ENCODE results near the gene FOXC1.

FOXC1 gene

DNA sequence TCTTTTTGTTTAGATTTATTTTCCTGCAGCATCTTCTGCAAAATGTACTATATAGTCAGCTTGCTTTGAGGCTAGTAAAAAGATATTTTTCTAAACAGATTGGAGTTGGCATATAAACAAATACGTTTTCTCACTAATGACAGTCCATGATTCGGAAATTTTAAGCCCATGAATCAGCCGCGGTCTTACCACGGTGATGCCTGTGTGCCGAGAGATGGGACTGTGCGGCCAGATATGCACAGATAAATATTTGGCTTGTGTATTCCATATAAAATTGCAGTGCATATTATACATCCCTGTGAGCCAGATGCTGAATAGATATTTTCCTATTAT lies 3.2 kb downstream of the FOXC1 start:
- DNase-seq = no peak

DNA sequence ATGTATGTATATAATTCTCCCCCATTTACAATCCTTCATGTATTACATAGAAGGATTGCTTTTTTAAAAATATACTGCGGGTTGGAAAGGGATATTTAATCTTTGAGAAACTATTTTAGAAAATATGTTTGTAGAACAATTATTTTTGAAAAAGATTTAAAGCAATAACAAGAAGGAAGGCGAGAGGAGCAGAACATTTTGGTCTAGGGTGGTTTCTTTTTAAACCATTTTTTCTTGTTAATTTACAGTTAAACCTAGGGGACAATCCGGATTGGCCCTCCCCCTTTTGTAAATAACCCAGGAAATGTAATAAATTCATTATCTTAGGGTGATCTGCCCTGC lies 3.6 kb downstream of the FOXC1 start:
- no peak for DNase-seq

DNA sequence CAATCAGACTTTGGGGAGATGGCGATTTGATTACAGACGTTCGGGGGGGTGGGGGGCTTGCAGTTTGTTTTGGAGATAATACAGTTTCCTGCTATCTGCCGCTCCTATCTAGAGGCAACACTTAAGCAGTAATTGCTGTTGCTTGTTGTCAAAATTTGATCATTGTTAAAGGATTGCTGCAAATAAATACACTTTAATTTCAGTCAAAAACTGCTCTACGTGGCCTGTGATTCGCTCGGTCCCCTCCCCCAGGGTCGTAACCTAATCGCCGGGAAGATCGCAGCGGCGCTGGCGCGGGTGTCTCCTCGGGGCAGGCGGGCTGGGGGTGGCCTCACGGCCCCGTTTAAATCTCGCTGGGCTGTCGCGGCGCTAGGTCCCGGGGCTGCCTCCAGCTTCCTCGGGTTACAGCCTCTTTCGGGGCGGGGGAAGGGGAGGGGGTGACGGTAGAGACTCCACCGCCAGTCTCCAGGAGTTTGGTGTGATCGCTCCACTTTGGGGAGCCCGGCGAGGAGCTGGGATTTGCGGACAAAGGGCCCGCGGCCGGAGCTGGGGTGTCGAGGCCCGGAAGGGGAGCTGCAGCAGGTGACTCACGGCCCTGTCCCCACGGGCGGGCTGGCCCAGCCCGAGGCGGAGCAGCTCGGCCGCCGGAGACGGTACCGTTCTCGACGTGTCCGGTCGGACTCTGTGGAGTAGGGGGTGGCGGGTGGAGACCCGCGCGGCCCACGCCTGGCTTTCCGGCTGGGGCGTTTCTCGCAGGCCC lies 4.2 kb downstream of the FOXC1 start:
- no peak for DNase-seq

DNA sequence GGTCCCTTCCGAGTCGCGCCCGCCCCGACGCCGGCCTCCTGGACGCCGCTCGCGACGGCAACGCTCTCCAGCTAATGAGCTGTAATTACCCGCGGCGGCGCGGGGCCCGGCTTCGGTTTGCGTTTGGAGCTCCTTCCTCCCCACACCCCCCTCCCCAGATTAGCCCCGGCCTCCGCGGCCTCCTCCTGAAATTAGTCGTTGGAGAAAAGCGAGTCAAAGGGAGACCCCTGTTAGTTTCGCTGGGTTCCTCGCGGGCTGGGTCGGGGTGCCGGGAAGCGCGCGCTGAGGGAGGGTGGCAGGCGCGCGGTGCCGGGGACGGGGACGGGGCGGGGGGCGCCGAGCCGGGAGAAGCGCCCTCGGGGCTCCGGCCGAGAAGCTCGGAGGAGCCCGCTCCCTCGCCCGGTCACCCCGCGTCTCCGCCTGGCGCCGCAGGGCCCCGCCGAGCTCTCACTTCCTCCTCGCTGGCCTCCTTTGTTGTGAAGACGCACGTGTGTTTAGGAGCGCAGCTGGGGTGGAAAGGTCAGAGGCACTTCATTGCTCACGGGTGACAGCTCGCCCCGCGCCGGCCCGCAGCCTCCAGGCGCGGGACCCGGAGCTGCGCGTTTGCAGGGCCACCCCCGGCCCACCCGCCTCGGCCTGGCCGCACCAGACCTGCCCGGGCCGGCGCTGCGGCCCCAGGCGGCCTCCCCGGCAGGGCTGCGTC lies 4.9 kb downstream of the FOXC1 start:
- peak; percentile 47 for DNase-seq

DNA sequence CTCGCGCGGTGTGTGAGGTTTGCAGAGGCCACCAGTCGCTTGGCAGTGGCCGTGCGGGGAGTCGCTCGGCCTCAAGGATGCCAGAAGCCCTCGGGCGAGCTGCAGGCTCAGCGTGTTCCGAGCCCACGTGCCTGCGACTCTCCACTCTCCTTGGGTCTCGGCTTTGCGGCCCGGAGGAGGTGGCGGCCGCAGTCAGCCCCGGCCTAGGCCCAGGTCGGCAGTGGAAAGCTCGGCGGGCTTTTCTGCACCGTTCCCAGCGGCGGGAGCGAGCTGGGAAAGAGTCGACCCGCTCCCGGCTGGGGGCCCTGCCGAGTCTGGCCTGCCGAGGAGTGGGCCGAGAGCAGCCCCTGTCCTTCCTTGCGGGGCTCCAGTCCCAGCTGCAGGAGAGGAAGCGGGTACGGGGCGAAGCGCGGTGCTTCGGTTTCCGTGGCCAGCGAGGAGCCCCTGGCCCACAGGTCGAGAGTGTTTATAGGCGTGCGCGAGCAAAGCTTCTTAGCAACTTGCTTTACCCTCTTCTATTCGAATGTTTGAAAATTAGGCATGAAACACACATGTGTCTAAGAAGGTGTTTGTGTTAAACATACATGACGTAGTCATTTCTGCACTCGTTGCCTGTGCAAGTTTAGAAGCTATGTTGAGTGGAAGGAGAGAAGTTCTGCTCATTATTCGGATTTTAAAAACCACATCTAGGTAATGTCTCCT lies 5.6 kb downstream of the FOXC1 start:
- no peak for DNase-seq

DNA sequence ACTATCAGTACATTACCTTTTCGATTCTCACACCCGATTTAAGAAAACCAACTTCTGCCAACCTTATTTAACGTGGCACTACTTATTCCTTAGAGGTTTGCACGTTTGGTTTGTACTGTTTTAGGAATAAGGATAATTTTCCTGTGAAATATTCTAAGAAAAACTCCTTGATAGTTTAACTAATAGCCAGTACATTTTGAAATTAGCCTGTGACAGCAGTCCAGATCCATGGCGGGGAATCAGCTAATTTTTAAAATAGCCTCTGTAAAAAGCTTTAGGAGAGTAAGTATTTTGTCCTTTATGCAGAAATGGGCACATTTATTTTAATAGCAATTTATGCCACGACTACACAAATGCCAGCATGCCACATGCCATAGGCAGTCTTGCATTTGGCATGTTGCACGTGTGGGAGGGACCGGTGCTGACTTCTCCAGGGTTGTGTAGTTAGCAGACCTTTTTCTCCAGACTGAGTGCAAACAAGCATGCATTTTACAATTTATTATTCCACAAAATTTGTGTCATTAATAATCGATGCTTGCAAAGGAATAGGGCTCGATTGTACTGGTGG lies 6.2 kb downstream of the FOXC1 start:
- DNase-seq = no peak

DNA sequence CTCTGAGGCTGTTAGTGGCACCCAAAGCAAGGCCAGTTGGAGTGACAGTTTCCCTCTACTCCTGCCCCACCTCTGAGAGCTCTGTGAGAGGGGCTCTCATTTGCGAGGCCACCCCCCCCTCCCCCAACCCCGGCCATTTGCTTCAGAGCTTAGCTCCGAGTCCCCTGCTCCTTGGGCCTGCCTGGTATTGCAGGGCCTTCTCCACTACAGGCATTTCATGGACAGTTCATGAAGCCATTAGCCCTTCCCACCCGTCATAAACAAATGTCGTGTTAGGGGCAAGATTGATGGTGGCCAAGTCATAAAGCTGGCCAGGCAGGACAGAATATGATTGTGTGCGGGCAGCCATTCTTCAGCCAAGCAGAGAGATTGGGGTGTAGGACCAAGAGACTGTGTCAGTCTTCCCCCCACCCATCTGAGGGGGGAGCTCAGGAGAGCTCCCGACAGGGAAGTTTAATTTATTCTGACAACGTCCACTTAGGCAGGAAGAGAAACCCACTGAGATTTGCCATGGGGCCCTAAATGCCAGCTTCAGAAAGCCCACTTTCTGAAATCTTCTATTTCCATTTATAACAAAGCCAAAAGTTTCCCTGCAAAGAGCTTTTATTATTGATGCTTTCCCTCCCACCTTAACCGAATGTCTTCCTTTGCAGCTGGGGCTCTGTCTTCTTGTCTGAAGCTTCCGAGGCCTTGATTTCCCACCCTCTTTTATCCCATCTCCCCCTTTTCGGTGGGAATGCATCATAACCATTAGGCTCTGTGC lies 7.2 kb downstream of the FOXC1 start:
- no peak for DNase-seq

DNA sequence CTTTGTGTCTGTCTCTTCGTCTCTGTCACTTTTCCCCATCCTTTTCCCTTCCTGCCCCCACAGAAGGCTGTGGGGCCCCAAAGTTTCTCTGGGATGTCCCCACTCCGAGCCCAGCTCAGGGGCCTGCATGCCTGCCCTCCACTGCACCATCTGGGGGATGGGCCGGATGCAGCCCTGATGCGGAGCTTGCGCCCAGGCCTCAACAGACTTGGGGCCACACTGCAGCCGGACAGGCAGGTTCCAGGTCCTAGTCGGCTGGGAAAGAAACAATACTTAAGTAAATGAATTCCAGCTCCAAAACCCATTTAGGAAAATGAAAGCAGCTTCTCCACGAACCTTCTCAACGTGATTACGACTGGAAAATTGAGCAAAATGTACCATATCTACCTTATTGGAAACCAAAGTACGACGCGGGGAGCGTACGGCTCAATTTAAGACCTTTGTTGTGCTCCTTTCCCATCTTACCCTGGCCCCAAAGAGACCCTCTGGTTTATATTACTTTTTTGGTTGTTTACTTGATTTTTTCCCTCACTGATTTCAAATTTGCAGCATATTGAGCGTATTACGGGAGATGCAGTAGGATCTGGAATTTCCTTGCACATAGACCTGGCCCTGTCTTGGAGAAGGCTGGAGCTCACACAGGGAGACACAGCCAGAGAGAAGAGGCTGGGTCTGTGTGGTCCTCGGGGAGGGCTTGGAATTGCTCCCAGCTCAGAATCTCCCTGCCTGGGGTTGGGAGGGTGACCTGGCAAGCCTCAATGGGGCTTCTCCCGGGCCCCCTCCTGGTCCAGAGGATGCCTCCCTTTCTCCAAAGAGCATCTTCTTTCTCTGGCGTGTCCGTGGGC lies 8.0 kb downstream of the FOXC1 start:
- DNase-seq = no peak

DNA sequence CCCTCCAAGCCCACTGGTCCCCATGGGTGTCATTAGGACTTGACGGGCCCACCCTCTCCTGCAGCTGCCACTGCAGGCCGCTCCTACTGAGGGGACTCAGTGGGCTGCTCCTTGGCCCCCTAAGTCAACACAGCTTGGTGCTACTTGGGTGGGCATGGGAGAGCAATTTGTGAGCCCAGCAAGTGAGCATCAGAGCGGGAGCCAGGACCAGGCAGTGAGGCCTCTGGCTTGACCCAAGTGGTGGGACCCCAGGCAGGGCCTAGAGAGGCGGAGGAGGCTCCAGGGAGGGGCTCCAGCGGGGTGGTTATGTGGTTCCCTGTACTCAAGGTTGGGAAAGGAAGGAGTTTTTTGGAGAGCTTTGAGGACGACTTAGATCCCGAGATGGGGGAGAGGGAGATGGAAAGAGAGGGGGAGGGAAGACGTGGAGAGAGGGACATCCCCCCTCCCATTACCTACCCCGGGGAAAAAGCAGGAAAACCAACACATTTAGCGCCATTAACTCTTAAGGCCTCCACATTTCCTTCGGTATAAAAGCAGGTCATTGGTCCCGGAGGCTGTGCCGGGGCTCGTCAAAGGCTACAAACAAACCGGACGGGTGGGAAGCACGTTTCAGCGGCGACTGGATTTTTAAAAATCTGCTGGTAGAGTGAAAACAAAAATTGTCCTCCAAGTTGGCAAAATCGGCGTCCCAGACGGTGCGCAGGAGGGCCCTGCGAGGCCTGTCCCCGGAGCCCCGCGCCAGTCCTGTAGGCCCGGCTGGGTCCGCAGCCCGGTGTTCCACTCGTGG lies 8.8 kb downstream of the FOXC1 start:
- DNase-seq = no peak

DNA sequence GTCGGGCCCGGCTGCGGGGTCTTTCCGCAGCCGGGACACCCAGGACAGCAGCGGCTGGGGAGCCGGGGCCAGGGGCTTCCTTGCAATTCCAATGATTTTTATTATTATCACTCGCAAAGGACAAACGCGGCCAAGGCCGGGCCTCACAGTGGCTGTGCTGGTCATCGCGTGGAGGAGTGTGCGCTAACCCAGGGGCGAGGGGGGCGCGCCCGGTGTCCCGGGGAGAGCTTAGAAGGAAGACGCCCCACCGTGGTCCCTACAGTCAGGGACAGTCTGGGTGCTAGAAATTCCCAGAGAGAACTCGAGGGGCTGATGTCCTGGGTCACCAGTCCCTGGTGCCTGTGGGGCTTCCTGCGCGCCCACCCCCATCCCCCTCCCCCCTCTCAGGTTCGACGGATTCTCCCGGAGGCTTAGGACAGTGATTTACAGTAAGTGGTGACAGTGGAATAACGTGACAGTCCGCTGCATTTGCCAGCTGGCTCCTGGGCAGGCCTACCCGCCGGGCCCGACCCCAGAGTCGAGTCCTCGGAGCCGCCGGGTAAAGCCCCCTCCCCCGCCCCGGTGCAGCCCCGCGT lies 9.5 kb downstream of the FOXC1 start:
- DNase-seq = no peak

DNA sequence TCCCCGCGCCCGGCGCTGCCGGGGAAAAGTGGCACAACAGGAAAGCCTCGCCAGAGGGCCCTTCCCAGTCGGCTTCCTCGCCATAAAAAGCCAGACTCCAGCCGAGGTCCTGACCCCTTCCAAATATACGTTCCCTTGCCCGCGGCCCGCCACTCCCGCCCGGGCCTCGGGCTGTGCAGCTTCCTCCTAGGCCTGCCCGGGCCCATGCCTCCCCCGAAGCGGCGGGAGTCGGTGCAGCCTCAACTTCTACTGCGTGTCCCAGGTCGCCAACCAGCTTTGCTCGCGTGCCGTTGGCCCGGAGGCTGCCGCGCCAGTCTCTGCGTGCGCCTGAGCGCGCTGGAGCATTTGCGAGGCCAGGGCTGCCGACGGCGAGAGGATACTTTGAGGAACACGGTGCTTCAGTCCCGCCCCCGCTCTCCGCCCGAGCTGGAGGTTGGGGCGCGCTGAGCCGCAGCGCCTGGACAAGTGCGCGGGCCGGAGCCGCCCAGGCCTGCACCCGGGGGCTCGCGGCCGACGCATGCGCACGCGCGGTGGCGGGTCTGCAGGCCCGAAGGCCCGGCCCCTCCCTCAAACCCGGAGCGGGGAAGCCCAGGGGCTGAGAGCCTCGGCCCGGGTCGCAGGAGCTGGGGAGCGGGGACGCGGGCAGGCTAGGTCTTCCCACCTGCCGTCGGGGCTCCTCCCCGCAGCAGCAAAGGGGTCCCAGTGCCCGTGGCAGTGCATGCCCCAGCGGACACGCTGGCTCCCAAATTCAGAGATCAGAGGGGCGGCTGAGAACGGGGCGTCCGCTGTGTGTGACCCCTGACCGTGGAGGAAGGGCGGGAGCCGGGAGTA lies 10.2 kb downstream of the FOXC1 start:
- peak; percentile 23 for DNase-seq

DNA sequence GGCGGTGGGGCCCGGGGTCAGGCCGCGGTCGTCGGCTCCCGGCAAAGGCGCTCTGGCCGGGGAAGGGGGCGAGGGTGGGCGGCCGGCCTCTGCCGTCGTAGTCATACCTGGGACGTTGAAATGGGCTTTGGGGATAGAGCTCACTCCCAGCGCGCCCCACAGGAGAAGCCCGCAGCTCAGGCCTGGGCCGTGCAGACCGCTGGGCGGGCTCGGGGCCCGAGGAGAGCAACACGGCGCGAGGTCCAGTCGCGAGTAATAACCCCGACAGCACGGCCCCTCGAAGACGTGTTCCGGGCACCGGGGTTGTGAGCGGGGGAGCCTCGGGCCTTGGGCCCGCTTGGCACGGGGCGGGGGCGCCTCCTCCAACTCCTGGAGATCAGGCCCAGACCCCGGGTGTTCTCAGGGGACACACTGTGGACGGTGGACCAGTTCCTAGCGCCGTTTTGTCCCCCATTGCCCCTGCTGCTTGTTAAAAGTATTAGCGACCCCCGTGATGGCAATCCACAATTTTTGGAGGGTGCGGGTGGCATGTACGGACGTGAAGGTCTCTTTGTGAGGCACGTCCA lies 10.9 kb downstream of the FOXC1 start:
- no peak for DNase-seq

DNA sequence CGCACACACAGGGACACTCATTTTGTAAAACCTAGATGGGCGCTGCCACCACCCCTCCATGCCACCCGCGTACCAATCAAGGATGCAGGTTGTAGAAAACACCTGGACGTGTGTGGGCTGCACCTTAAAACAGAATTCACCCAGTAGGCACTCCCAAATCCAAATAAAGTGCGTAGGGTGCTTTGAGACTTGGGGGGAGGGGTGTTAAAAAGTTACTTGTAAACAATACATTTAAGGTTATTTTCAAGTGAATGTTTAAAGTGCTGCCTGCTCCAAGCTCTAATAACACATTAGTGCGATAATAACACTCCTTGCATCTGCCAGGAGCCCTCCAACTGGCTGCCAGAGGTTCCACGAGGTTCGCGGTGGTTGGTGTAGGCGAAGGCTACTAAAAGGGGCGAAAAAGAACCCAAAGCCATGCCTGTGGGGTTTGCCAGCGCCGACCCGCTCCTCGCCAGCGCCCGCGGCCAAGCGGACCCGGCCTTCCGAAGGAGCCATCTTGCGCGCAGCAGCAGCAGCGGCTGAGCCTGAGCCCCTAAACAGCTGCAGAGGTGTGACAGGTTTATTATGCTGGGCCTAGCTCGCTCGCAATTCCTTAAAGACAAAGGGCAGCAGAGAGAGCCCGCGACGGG lies 11.5 kb downstream of the FOXC1 start:
- no peak for DNase-seq

DNA sequence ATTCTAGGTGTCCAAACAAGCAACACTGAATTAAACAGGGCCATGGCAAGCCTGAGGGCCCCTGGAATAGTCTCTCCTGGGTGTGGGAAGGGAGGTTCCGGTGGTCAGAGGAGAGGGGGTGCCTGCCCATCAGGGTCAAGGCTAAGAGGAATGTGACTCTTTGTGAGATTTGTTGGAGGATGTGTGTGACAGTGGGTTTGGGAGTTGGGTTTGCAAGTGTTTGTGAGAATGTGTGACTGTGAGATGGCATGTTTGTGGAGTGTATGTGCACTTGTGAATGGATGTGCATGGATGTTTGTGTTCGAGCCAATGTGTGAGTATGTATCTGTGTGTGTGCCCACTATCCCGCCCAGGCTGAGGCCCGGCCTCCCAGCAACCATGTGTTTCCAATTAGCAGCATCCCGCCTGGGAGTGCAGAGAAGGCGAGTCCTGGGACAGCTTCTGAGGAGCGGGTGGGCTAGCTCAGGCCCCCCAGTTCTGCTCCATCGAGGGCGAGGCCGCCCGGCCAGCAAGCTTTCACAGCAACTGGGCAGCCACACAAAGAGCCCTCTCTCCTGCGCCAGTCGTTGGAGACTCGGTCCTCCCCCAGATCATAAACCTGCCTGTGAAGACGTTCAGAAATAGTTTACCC lies 12.6 kb downstream of the FOXC1 start:
- DNase-seq = no peak

DNA sequence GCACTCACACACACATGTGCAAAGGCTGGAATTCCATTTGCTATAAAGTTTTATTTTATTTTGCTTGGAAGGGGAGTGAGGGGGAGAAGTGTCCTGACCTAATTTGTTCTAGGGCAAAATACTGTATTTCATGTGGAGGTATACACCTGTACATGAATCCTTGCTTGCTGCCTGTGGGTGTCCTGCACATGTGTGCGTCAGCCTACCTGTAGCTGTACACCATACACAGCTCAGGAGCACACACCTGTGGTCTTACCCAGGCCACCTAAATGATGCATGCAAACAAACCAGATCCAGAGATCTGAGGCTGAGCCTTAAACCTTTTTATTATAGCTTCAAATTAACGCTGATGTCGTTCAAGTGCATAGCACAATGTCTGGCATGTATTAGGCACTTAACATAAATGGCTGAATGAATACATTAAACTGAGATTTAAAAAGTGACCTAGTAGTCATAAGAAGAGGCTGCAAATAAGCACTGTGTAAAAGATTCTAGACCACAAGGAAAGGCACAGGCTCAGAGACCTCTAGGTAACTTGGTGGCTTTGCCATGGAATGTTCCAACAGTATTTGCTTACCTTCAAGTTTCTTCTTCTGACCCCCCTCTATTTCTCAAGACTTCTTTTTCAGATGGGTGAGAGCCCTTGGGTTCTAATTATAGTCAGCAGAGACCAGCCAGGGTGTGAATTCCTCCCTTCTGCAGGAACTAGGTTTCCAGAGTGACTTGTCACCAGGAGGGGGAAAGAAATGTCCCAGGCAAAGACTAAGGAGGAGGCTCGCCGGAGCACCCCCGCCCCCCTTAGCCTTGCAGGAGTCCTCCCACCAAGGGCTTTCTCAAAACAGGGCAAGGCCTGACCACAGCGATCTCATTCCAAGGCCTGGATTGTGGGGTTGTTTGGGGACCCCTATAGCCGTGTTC lies 13.4 kb downstream of the FOXC1 start:
- DNase-seq = no peak

DNA sequence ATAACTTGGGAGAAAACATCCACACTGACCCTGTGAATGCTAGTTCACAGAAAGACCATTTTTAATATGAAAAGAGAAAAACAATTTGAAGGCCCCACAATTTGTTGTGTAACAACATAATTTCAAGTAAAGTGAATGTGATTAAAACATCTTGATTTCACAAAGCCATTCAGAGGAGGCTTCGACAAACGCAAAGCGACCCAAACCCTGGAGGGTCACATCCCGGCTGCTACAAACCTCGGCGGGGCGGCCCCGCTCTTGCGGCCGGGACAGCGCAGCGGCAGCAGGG lies 14.0 kb downstream of the FOXC1 start:
- no peak for DNase-seq

DNA sequence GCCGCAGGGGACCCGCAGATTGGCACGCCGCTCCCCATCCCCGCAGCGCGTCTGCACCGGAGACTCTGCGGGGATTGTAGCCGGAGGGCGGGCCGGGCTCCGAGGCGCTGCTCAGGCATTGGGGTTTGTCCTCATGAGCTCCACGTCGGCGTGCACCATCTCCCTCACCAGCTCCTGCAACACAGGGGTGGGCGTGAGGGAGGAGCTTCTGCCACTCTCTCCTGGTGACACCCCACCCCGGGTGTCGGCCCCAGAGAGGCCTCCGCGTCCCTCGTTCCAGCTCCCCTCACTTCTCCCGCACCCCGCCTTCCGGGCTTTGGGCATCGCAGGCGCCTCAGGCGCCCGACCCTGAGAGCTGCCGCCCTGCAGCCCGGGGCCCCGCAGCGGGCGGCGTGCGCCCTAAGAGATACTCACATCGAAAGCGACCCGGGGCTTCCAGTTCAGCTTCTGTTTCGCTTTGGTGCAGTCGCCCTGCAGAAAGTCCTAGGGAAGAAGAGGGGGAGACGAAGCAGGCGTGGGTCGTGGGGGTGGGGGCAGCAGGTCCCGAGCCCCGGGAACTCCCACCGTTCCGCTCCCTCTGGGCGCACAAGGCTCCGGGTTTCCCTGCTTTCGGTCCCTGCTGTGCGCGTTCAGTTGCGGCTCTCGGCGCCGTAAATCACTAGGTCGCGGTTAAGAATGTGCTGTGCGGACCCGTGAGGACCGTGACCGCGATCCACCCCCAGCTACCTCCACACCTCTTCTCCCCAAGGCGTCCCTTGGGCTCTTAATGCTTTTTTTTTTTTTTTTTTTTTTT lies 14.5 kb downstream of the FOXC1 start:
- DNase-seq = peak; percentile 64

Measured in inflammatory macrophage treated with lipopolysaccharide for 4 hours (primary cell).